ENCODE data around the gene CRLF1.

DNA sequence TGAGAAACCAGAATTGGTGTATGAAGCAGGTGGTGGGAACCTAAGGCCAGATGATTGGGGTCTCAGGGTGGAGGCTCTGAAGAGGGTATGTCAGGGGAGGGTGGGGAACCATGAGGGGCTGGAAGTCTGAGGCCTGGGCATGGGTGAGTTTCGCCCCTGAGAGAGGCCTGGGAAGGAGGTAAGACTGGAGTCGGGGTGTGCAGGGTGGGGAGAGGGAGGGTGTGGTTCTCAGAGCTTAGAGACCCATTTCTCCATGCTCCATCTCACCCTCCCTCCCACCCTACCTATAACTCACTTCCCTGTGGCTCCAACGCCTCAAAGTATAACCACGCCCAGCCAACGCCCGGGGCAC lies 29.2 kb upstream of the CRLF1 start:
- TF ChIP-seq, protein P1, sequence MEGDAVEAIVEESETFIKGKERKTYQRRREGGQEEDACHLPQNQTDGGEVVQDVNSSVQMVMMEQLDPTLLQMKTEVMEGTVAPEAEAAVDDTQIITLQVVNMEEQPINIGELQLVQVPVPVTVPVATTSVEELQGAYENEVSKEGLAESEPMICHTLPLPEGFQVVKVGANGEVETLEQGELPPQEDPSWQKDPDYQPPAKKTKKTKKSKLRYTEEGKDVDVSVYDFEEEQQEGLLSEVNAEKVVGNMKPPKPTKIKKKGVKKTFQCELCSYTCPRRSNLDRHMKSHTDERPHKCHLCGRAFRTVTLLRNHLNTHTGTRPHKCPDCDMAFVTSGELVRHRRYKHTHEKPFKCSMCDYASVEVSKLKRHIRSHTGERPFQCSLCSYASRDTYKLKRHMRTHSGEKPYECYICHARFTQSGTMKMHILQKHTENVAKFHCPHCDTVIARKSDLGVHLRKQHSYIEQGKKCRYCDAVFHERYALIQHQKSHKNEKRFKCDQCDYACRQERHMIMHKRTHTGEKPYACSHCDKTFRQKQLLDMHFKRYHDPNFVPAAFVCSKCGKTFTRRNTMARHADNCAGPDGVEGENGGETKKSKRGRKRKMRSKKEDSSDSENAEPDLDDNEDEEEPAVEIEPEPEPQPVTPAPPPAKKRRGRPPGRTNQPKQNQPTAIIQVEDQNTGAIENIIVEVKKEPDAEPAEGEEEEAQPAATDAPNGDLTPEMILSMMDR (conservative IDR thresholded peaks at IDR 0.05 in 1 of 2, IDR thresholded peaks at IDR 0.05 in 1 of 2; ENCODE audit: extremely low read depth in 1 of 2, insufficient read depth in 1 of 2, low read depth in 1 of 2, low read length in 2 of 2): no peak
- no peak for TF ChIP-seq EZH2 (IDR thresholded peaks at IDR 0.05; ENCODE audit: borderline replicate concordance, low read length)
